Keratinocyte (primary cell): Measurements from ENCODE around the gene GPC1.

ENCODE experiments used
- CTCF ChIP-seq, 3 experiments: IDR thresholded peaks in 1 of 3; conservative IDR thresholded peaks in 1 of 3; optimal IDR thresholded peaks in 1 of 3; 2 replicates in 2 of 3; 3 replicates in 1 of 3; pipeline versions ENCODE3 to v1.5.1; 2011; ENCODE audit warnings: low read length in 3 of 3, mild to moderate bottlenecking in 3 of 3, moderate library complexity in 2 of 3, control low read depth in 1 of 3, inconsistent platforms in 1 of 3; ENCODE audit not compliant: insufficient read depth in 2 of 3; ENCODE audit errors: extremely low read depth in 1 of 3
- EZH2 ChIP-seq: IDR thresholded peaks from one replicate; pipeline ENCODE4 v1.6.1; 2012; ENCODE audit warnings: inconsistent platforms, mild to moderate bottlenecking, low read length, moderate library complexity

- TF ChIP-seq CTCF (optimal IDR thresholded peaks at IDR 0.05 in 1 of 3, IDR thresholded peaks at IDR 0.05 in 1 of 3, conservative IDR thresholded peaks at IDR 0.05 in 1 of 3; ENCODE audit: extremely low read depth in 1 of 3, insufficient read depth in 2 of 3, low read length in 3 of 3) (no peak), EZH2 (no peak)
Measured at GRCh38 chr2:240452462-240453256, 17.2 kb downstream of the GPC1 start.
